Activated CD4-positive, alpha-beta T cell treated with anti-CD3 and anti-CD28 coated beads, Interleukin-2, amount 50 U/mL, for 48 hours (primary cell): Measurements from ENCODE around the gene KCTD10.

Experiments
- DNase-seq, 2 experiments: peaks; one replicate each; pipeline ENCODE4 v3.0.0-alpha.2; 2020

KCTD10 gene

GRCh38 chr12:109477185-109477962 lies at the start of gene KCTD10, which contains the start of gene UBE3B:
Gene KCTD10, minus strand, starts transcription at chr12:109477300. Its CDS starts 38 bp downstream, at chr12:109477262.
Gene UBE3B, plus strand, starts transcription at chr12:109477634. Its CDS starts 5,918 bp downstream, at chr12:109483552.
- peak; percentile 86 to 89 for DNase-seq

- no peak for DNase-seq
Observed at GRCh38 chr12:109525279-109525585, 48.1 kb upstream of the KCTD10 start.

GRCh38 chr12:109524466-109525278 lies 47.6 kb upstream of the KCTD10 start:
- no peak for DNase-seq

GRCh38 chr12:109523504-109523903 lies 46.4 kb upstream of the KCTD10 start:
- no peak for DNase-seq

GRCh38 chr12:109523071-109523470 lies 46.0 kb upstream of the KCTD10 start:
- DNase-seq = no peak

GRCh38 chr12:109521831-109522230 lies 44.7 kb upstream of the KCTD10 start:
- DNase-seq = no peak

GRCh38 chr12:109519787-109520186 lies 42.7 kb upstream of the KCTD10 start:
- no peak for DNase-seq

GRCh38 chr12:109518820-109519665 lies 41.9 kb upstream of the KCTD10 start:
- peak; percentile 62 to 66 for DNase-seq

- DNase-seq = no peak
Observed at GRCh38 chr12:109517619-109518018, 40.5 kb upstream of the KCTD10 start.

GRCh38 chr12:109513977-109514376 lies 36.9 kb upstream of the KCTD10 start:
- DNase-seq = no peak

GRCh38 chr12:109513051-109513450 lies 36.0 kb upstream of the KCTD10 start:
- DNase-seq = no peak

GRCh38 chr12:109512608-109513007 lies 35.5 kb upstream of the KCTD10 start:
- DNase-seq = no peak

GRCh38 chr12:109510196-109510595 lies 33.1 kb upstream of the KCTD10 start:
- no peak for DNase-seq

- no peak for DNase-seq
Observed at GRCh38 chr12:109504068-109504467, 27.0 kb upstream of the KCTD10 start.

GRCh38 chr12:109503611-109504010 lies 26.5 kb upstream of the KCTD10 start:
- DNase-seq = no peak

GRCh38 chr12:109502332-109502731 lies 25.2 kb upstream of the KCTD10 start:
- DNase-seq = no peak

GRCh38 chr12:109501299-109501698 lies 24.2 kb upstream of the KCTD10 start:
- DNase-seq = no peak

- DNase-seq = no peak
Observed at GRCh38 chr12:109500406-109501185, 23.5 kb upstream of the KCTD10 start.

- no peak for DNase-seq
Observed at GRCh38 chr12:109497675-109498074, 20.6 kb upstream of the KCTD10 start.

- no peak for DNase-seq
Observed at GRCh38 chr12:109496306-109496705, 19.2 kb upstream of the KCTD10 start.

- DNase-seq = no peak
Observed at GRCh38 chr12:109495012-109495411, 17.9 kb upstream of the KCTD10 start.

GRCh38 chr12:109494348-109494881 lies 17.3 kb upstream of the KCTD10 start:
- no peak for DNase-seq
